HG03457 (cell line): ENCODE results near the gene TPRG1.
A peak's percentile ranks its signal among the peaks of the same experiment; 100 is the strongest.
"Not testable (repeated sequence)": the region's sequence is repeated elsewhere in the genome, so short reads cannot be mapped to it uniquely, and the experiment has no call there.

Source experiments
- ATAC-seq: cut with Tn5 transposase; IDR thresholded peaks from one replicate; pipeline ENCODE4 v1.9.1; 2021; ENCODE audit warnings: moderate number of reproducible peaks; ENCODE audit not compliant: unreplicated experiment

The TPRG1 gene

DNA sequence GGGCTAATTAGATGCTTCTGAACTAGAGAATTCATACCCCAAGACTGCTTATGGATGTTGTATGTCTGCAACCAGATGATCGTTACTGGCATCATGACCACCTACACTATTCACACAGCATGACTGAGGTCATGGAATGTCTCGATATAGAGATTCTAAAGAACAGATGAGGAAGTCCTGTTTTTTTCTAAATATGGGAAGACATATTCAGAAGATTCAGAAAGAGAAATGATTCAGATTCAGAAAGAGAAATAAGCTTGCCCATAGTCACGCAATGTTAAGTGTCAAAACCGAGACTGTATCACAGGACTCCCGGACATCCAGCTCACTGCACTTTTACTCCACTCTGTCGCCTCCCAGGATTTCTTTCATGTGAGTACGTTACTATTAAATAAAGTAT, 136.2 kb downstream of the TPRG1 start:
- ATAC-seq: no peak

- ATAC-seq: no peak
Observed at GRCh38 chr3:189308608-189309007, 136.8 kb downstream of the TPRG1 start.

DNA sequence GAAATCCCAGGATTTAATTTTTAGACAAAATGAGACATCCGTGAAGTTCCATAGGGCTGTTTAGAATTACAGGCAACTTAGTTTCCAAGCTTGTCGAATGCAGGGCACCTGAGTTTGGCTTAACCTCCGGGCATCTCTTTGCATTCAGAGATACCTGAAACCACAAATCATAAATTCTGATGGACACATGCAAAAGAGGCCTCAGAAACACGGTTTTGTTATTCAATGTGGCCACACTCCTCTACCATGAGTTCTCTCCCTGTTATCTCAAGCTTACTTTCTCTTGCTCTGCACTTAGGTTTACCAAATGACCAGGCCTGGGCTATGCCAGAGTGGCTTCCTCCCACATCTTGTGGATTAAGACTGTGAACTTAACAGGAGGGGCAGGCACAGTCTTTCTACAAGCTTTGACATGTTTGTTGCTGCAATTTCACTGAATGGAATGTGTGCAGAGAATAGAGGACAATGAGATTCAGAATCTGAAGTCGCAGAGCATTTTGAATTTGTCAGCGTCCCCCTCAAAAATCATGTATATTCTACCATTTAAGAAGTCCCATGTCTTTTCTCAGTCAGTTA, 137.7 kb downstream of the TPRG1 start:
- no peak for ATAC-seq

- ATAC-seq: no peak
Observed at GRCh38 chr3:189311521-189311920, 139.8 kb downstream of the TPRG1 start.

DNA sequence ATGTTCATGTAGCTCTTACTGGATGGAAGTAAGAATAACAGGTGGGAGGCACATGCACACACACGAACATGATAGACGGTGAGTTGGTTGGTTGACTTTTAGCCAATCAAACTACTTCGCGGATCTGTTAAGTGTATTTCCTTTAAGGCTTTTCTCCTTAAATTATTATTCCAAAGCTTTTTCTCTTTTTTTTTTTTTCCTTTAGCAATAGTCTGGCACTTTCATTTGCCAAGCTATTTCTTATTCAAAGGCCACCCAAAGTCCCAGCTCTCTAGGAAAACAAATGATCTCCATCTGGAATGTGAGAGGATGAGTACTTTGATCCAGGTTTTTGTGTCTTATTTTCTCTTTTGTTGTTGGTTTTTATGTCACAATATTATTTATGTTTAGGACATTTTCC, 141.1 kb downstream of the TPRG1 start:
- ATAC-seq: no peak

DNA sequence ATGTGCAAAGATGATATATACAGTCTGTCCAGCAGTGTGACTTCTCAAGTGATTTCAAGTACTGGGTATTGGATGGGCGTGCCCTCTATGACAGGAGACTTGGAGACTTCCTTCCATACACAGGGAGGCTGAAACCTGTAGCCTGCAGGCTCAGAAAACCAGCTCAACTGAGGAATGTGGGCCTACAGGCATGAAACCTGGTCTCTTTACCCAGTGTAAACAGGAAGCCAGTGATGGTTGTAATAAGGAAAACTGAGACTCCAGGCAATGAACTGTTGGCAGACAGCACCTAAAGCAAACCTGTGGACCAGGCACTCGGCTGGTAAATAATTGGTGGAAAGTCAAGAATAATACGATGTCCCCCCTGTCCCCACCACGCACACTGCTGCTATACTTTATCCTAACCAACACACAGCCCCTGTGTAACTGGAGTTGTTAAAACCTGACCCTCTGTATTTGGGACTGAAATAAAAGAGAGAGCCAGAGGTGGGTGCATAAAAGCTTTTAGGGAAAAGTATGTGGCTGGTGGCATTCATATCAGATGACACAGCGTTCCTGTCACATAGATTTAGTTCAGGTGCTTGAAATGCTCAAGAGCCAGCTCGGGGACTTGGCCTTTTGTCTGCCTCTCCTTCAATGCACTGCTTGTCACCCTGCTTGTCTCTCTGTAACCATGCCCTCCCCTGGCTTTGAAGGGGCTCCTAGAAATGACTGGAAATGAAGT, 144.7 kb downstream of the TPRG1 start:
- ATAC-seq: no peak

GRCh38 chr3:189317911-189318310, 146.1 kb downstream of the TPRG1 start:
- no peak for ATAC-seq

GRCh38 chr3:189320511-189320910, 148.7 kb downstream of the TPRG1 start:
- no peak for ATAC-seq

DNA sequence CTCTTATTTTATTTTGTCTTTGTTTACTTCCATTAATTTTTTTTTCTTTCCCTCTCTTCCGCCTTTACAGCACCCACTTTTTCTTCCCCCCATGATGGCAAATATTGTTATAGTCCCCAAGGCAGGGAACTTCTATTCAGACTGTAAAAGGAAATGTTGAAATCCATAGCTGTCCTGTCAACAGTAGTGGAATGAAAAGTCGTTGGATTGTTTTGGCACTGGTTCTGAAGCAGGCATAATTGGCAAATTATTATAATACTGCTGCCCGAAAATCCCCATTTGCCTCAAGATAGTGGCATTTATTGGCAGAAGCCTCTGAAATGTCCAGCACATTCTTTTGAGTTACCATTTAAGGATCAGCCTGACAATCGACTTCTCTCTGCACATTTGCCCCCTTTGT, 150.6 kb downstream of the TPRG1 start:
- no peak for ATAC-seq

DNA sequence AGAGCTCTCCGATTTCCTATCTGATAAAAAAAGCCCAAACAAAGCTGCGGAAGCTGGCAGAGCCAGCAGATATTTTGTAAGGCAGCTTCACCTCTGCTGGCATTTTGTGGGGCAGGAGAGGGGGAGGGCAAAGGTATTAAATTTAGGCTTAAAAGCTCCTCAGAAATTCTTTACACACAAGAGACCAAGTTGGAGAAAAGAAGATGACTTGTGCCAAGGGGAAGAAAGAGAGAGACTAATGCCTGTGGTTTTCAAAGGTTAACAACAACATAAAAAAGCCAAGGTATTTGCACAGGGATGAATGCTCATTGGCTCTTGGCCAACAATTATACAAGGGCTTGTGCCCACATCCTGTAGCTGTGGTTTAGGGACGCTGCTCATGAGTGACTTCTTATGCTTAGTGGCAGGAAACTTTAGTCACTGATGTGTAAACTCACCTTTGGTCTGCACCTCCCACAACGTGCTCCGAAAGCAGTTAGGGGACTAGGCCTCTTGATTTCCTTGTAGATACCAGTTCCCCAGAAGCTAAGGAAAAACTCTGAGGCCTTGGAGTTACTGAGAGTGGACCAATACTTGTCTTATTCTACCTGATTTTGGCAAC, 152.9 kb downstream of the TPRG1 start:
- peak; percentile 100 for ATAC-seq

GRCh38 chr3:189325454-189325853, 153.7 kb downstream of the TPRG1 start:
- no peak for ATAC-seq

- ATAC-seq: not testable (repeated sequence)
Observed at GRCh38 chr3:189329630-189330029, 157.9 kb downstream of the TPRG1 start.

DNA sequence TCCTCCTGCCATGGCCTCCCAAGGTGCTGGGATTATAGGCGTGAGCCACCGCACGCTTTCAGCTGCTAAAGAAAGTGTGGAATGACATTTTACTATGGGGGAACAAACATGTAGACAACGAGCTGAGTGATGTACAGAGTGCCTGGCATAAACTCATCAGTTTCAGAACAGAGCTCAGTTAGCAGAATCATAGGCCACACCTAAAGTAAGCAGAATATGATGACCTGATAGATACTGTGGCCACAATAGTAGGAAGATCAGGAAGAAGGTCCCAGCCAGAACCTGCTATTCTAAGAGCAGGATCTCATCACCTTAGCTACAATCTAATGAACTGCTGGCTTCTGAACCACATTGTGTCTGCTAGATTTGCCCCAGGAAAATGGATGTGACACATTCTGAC, 158.3 kb downstream of the TPRG1 start:
- ATAC-seq: no peak

DNA sequence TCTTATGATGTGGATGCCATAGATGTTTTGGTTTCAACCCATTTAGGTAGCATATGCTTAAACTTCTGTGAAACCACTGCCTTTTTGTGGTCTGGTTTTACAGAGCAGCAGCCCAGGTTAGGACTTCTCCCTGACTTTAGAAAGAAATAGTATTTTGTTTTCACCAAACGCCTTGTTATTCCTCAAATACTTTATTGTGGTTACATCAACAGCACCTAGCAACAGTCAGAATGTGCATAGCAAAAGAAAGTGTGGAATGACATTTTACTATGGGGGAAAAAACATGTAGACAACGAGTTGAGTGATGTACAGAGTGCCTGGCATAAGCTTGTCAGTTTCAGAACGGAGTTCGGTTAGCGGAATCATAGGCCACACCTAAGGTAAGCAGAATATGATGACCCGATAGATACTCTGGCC, 159.2 kb downstream of the TPRG1 start:
- no peak for ATAC-seq

DNA sequence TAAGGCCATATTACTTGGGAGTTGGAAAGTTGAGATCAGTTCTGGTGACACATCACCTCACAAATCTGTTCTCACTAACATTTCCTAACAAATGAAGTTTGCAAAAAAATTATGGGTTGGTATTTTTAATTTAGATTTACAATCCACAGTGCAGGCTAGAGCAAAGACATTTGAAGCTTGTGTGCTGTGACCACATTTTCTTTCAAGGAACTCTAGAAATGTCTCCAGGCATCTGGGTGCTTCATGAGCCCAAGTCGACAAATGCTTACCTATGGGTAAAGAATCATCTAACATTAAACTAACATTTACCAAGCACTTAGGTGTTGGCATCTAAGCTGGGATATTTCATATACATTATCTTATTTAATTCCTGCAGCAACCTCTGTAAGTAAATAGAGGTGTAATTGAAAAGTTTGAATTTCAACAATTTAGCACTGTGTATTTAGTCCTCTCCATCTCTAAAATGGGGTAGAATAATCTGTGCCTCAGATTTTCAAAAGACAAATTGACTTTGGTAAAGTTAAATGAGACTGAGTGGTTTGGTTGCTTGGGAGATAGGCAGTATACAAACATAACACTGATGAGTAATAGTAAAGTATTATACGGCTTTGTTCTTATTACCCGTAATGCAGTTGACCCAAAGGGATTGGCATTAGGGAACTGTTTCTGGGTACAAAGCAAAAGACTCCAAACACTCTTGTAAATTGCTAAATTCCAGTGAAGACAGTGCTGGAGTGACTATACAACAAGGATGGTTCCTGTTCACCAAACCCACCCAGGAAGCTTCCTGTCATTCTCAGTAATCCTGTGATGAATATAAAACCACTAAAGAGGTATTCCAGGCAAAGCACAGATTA, 162.5 kb downstream of the TPRG1 start:
- no peak for ATAC-seq

DNA sequence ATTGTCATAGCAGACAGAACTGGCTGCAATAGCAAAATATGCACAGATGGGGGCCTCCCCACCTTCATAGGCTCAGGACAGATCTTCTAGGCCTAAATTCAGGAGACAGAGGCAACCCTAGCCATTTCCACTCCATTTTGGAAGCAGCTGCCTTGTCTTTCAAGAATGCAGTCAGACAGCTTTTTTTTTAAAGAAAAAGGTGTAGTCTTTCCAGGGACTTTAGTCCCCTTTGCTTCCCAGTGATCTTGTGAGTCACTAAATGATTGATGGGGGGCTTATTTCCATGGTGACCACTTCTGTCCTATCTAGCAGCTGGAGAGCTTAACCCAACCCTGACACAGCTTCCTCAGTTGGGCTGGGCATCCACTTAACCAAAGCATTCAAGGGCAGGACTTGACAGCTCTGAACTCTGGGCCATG, 165.9 kb downstream of the TPRG1 start:
- ATAC-seq: no peak

GRCh38 chr3:189338366-189338765, 166.6 kb downstream of the TPRG1 start:
- no peak for ATAC-seq

DNA sequence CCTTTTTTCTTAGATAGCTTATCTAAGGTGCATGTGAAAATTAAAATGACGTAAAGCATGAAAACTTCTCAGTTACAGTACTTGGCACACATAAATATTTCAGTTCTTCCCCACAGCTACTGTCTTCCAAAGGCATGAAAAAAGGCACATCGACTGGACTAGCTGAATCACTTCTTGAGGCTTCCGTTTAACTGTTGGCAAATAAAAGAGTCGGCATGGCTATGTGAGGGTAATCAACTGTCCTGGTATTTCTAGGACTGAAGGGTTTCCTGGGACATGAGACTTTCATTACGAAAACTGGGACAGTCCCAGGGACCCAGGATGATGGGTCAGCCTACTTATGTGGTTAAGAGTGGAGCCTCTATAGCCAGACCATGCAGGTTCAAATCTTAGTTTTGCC, 168.2 kb downstream of the TPRG1 start:
- ATAC-seq: no peak

DNA sequence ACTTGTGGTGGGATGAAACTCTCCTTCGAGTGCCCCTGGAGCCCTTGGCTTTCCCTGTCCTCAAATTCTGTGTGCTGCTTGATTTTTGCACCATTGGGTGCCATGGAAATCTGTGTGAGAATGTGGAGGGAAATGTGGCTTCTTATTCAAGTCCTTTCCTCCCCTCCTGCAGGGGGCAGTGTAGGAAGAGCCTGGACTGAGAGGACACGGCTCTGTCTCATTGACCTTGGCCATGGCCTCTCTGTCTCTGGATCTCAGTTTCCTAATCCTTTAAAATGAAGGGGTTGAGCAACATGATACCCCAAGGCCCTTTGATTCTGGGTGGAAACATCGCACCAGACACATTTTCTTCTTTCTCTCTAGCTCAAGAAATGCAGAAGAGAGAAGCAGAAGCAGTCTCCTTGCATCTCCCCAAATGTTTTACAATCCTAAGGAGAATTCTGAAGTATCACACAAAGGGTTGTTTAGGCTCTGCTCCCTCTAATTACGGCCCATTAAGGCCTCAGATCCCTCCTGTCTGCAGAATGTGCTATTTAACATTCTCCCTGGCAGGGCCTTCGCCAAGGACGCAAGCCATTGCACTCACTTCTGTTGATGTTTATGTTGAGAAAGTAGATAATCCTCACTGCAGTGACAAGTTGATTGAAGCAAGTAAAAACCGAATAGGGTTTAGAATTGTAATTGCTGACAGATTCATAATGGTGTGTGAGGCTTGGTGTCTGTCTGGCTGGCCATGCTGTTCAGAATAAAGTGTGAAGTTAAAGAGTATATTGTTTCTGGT, 169.1 kb downstream of the TPRG1 start:
- ATAC-seq: no peak

DNA sequence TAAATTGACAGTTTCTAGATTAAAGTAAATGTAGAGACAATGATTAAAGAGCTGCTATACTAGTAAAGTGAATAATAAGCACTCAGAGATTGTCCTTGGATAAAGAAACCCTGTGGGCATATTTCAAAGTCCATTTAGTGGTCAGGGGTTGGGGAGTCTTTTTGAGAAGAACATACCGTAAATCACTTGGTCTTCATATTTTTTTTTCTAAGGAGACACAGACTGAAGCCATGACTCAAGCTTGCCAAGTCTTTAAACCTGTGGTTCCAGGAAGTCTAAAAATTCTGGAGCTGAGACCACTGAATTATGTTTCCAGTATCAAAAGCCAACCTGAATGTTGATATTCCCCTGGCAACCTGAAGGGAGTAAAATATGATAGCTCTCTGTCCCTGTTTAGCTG, 171.0 kb downstream of the TPRG1 start:
- no peak for ATAC-seq

DNA sequence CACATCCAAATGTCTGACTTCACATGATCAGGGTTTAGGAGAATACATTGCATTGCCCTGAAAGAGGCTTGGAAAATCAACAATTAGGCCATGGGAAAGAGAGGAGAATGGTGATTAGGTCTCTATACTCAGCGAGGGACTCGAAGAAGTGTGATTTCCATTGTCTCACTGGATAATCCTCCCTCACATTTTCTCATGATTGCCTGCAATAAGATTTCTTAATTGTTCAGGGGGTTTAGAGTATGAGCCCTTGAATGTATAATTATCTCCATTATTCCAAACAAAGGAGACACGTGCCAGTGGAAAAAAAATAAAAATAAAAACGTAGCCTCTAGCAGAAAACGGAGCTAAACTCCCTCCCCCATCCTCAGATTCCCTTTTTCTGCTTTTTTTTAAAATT, 173.2 kb downstream of the TPRG1 start:
- no peak for ATAC-seq
